GM12878 (cell line): ENCODE data around the gene TULP1. TPM values are rescaled to one million over a fixed set of nuclear protein-coding genes. Genes with fewer than 3 reads are reported as not detected.

Experiments
- BCL3 ChIP-seq: IDR thresholded peaks from 2 replicates; pipeline ENCODE4 v1.6.1; 2011; ENCODE audit warnings: borderline replicate concordance, low read depth, mild to moderate bottlenecking, moderate library complexity, low read length; ENCODE audit not compliant: insufficient read depth, poor library complexity, severe bottlenecking
- E2F4 ChIP-seq: IDR thresholded peaks from 2 replicates; pipeline ENCODE4 v1.6.1; 2012; ENCODE audit warnings: low read depth, low read length, improper control_type of control experiment
- FOXM1 ChIP-seq: IDR thresholded peaks from 2 replicates; pipeline ENCODE4 v1.6.1; 2012; ENCODE audit warnings: low read depth, mild to moderate bottlenecking, inconsistent platforms, low read length, moderate library complexity
- NBN ChIP-seq: fragments of 450-650 bp; IDR thresholded peaks from 2 replicates; pipeline ENCODE4 v1.6.1; 2016
- NFXL1 ChIP-seq: fragments of 450-650 bp; IDR thresholded peaks from 2 replicates; pipeline ENCODE4 v1.6.1; 2017; ENCODE audit warnings: antibody characterized with exemption, mild to moderate bottlenecking, borderline replicate concordance
- REST ChIP-seq: IDR thresholded peaks from 2 replicates; pipeline ENCODE4 v1.6.1; 2012; ENCODE audit warnings: mild to moderate bottlenecking, low read depth, low read length
- TCF12 ChIP-seq: IDR thresholded peaks from 2 replicates; pipeline ENCODE4 v1.6.1; 2011; ENCODE audit warnings: low read depth, mild to moderate bottlenecking, low read length
- USF2 ChIP-seq: IDR thresholded peaks from 2 replicates; pipeline ENCODE4 v1.6.1; 2011; ENCODE audit warnings: low read depth, low read length, improper control_type of control experiment, borderline replicate concordance
- YY1 ChIP-seq: IDR thresholded peaks from 2 replicates; pipeline ENCODE4 v1.6.1; 2011; ENCODE audit warnings: low read depth, mild to moderate bottlenecking, low read length
- ZBTB40 ChIP-seq: fragments of 450-650 bp; IDR thresholded peaks from 2 replicates; pipeline ENCODE4 v1.6.1; 2016; ENCODE audit warnings: mild to moderate bottlenecking, moderate library complexity, borderline replicate concordance
- polyA plus RNA-seq, 11 experiments: library from polyadenylated mRNA; depleted of rRNA in 4 of 11; unstranded in 6 of 11; stranded (reverse) in 5 of 11; fragments of >200 nt; fragmentation: Nextera tagmentation in 4 of 11; fragmentation: Illumina TruSeq in 1 of 11; extraction: Ambion mirVana in 4 of 11; extraction: Trizol in 1 of 11; gene quantifications; 1 replicate in 1 of 11; 2 replicates in 10 of 11; pipeline versions ENCODE4 v1.2.1 to v1.2.3, GENCODE V29; 2011 to 2016; ENCODE audit warnings: inconsistent platforms in 2 of 11, missing spikeins in 2 of 11, low read depth in 1 of 11
- total RNA-seq, 4 experiments: library from RNA; depleted of rRNA in 3 of 4; stranded (reverse); fragments of >200 nt in 3 of 4; fragmentation: Illumina TruSeq in 1 of 4; extraction: Trizol in 1 of 4; gene quantifications; 2 replicates each; pipeline versions ENCODE4 v1.2.1 to v1.2.3, GENCODE V29; 2013 to 2021

TULP1 gene
- total and polyA plus RNA-seq, 10 of the 15 experiments (the other 5 are each of a cell fraction or from before 2014, with no cell fraction given): not detected

- TF ChIP-seq ZBTB40 (no peak), FOXM1 (0 out of 2 replicates have a peak, but pooled peaks have one; percentile 12), E2F4 (no peak), USF2 (no peak), REST (no peak), TCF12 (no peak), BCL3 (no peak), YY1 (0 out of 2 replicates have a peak, but pooled peaks have one; percentile 21), NBN (peak; percentile 30; the same call in 1 of the 2 replicates), NFXL1 (no peak)
Measured at GRCh38 chr6:35449287-35449881, 63.3 kb downstream of the TULP1 start (continued).
